GM12801 (cell line): ENCODE data around the gene ADGRG6.

ENCODE experiments used
- TF ChIP-seq, protein P1 (sequence below): IDR thresholded peaks from one replicate; pipeline ENCODE4 v1.5.1; 2011; ENCODE audit warnings: control low read depth; ENCODE audit not compliant: insufficient read length; ENCODE audit errors: extremely low read depth

ADGRG6 gene

DNA sequence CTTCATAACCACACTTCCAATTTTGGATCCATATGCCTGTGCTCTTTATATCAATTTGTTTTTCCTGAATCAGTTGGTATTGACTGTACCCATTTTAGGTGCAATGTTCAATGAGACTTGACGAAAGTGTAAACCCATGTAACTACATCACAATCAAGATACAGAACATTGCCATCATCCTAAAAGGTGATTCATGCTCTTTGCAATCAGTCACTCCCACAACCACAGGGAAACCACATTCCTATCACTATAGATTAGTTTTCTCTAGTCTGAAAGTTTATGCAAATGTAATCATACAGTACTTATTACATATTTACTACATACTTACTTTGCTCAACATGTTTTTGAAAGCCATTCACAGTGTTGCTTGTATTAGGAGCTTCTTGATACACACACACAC lies 167.4 kb downstream of the ADGRG6 start:
- TF ChIP-seq, protein P1, sequence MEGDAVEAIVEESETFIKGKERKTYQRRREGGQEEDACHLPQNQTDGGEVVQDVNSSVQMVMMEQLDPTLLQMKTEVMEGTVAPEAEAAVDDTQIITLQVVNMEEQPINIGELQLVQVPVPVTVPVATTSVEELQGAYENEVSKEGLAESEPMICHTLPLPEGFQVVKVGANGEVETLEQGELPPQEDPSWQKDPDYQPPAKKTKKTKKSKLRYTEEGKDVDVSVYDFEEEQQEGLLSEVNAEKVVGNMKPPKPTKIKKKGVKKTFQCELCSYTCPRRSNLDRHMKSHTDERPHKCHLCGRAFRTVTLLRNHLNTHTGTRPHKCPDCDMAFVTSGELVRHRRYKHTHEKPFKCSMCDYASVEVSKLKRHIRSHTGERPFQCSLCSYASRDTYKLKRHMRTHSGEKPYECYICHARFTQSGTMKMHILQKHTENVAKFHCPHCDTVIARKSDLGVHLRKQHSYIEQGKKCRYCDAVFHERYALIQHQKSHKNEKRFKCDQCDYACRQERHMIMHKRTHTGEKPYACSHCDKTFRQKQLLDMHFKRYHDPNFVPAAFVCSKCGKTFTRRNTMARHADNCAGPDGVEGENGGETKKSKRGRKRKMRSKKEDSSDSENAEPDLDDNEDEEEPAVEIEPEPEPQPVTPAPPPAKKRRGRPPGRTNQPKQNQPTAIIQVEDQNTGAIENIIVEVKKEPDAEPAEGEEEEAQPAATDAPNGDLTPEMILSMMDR = no peak

DNA sequence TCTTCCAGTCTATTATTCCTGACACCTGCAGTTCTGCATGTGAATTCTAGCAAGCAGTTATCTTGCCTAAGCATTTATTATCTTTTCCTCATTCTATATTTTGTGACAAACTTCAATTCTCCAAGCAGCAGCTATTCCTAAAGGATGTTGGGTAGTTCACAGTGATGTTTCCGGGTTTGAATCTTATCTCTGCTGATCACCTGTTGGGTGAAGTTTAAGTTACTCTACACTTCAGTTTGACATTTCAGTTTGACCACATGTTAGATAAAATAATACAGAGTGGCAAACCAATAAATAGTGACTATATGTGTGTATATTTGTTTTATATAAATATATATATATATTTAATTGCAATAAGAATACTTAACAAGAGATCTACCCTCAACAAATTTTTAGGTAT lies 168.6 kb downstream of the ADGRG6 start:
- TF ChIP-seq, protein P1 = no peak

GRCh38 chr6:142474531-142475289 lies 172.9 kb downstream of the ADGRG6 start:
- TF ChIP-seq, protein P1 = no peak

DNA sequence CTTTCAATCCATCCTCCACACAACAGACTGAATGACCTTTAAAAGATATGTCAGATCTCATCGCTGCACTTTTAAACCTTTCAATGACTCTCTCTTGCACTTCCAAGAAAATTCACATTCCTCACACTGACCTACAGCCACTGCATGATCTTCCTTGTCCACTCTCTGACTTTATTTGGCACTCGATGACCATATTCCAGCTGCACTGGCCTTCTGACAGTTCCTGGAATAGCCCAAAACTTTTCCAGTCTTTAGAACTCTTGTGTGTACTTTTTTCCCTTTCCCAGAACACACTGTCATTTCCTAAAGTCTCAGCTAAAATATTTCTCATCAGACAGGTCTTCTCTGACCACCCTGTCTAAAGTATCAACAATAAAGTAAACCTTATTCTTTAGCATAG lies 174.6 kb downstream of the ADGRG6 start:
- TF ChIP-seq, protein P1 = no peak

- TF ChIP-seq, protein P1 = no peak
Measured at GRCh38 chr6:142478117-142478516, 176.3 kb downstream of the ADGRG6 start.

DNA sequence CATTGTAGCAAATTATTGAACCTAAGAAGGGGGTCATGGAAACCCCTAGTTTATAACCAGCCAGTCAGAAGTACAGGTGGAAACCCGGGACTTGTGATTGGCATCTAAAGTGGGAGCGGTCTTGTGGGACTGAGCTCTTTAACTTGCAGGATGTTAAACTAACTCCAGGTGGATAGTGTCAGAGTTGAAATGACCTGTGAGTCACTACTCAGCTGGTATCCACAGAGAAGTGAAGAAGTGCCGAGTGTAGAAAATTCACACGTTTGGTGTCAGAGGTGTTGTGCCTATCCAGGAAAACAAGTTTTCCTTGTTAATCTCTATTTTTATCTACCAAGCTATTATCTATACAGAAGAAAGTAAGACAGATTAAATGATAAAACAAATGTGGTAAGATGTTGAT lies 179.7 kb downstream of the ADGRG6 start:
- TF ChIP-seq, protein P1 = no peak

- TF ChIP-seq, protein P1 = no peak
Measured at GRCh38 chr6:142482249-142482648, 180.4 kb downstream of the ADGRG6 start.
